K562 (cell line): Measurements from ENCODE around the gene C21orf58. TPM values are rescaled to one million over a fixed set of nuclear protein-coding genes. Genes with fewer than 3 reads are reported as not detected.

Experiments
- GATAD2A ChIP-seq: fragments of 450-650 bp; IDR thresholded peaks from 2 replicates; pipeline ENCODE4 v1.6.1; 2017
- GTF2A2 ChIP-seq: IDR thresholded peaks from 2 replicates; pipeline ENCODE4 v1.6.1; 2016; ENCODE audit warnings: mild to moderate bottlenecking, missing genetic modification characterization, missing compliant biosample characterization
- GTF2B ChIP-seq: IDR thresholded peaks from 2 replicates; pipeline ENCODE4 v1.6.1; 2011; ENCODE audit not compliant: insufficient read length; ENCODE audit errors: extremely low read depth
- HDAC2 ChIP-seq: fragments of 450-650 bp; IDR thresholded peaks from 2 replicates; pipeline ENCODE4 v1.6.1; 2016; ENCODE audit warnings: mild to moderate bottlenecking
- KAT7 ChIP-seq: sonication (generic); formaldehyde crosslinking; IDR thresholded peaks from 2 replicates; pipeline ENCODE4 v1.8.0; 2022; ENCODE audit warnings: missing genetic modification reagents, mild to moderate bottlenecking, borderline replicate concordance
- MITF ChIP-seq: IDR thresholded peaks from 2 replicates; pipeline ENCODE4 v1.6.1; 2014; ENCODE audit warnings: antibody characterized with exemption
- PHB2 ChIP-seq: fragments of 450-650 bp; IDR thresholded peaks from 2 replicates; pipeline ENCODE4 v1.6.1; 2017; ENCODE audit warnings: low read depth
- PHF21A ChIP-seq: fragments of 450-650 bp; IDR thresholded peaks from 2 replicates; pipeline ENCODE4 v1.6.1; 2017; ENCODE audit warnings: low read depth, borderline replicate concordance
- SLC30A9 ChIP-seq: fragments of 250-450 bp; sonication (Bioruptor Pico); IDR thresholded peaks from 2 replicates; pipeline ENCODE4 v1.8.0; 2022; ENCODE audit warnings: mild to moderate bottlenecking, moderate library complexity
- SMARCE1 ChIP-seq: fragments of 450-650 bp; IDR thresholded peaks from 2 replicates; pipeline ENCODE4 v1.7.1; 2016; ENCODE audit warnings: mild to moderate bottlenecking
- SRSF1 ChIP-seq: fragments of 200-400 bp; formaldehyde crosslinking; IDR thresholded peaks from 2 replicates; pipeline ENCODE4 v1.6.1; 2017; ENCODE audit warnings: mild to moderate bottlenecking, low read depth, low read length, moderate library complexity
- STAT5B ChIP-seq: fragments of 250-450 bp; sonication (Bioruptor Pico); IDR thresholded peaks from 2 replicates; pipeline ENCODE4 v1.8.0; 2021; ENCODE audit warnings: mild to moderate bottlenecking, inconsistent platforms
- TAF9B ChIP-seq: fragments of 450-650 bp; IDR thresholded peaks from 2 replicates; pipeline ENCODE4 v1.6.1; 2018; ENCODE audit warnings: mild to moderate bottlenecking; ENCODE audit not compliant: partially characterized antibody
- YY1 ChIP-seq, 3 experiments: IDR thresholded peaks; 2 replicates each; pipeline ENCODE4 v1.6.1; 2011; ENCODE audit warnings: low read length in 2 of 3, mild to moderate bottlenecking in 2 of 3, moderate library complexity in 2 of 3, borderline replicate concordance in 1 of 3, control low read depth in 1 of 3, low read depth in 1 of 3; ENCODE audit not compliant: insufficient read depth in 3 of 3, insufficient replicate concordance in 2 of 3, control insufficient read depth in 1 of 3, insufficient read length in 1 of 3; ENCODE audit errors: extremely low read depth in 1 of 3
- ZBTB40 ChIP-seq, 2 experiments: fragments of 450-650 bp in 1 of 2; sonication (generic) in 1 of 2; formaldehyde crosslinking in 1 of 2; IDR thresholded peaks; 2 replicates each; pipeline versions ENCODE4 v1.7.1 to v1.9.0; 2016 to 2022; ENCODE audit warnings: inconsistent platforms in 1 of 2, mild to moderate bottlenecking in 1 of 2, missing genetic modification reagents in 1 of 2
- ZNF354B ChIP-seq: fragments of 250-450 bp; sonication (Bioruptor Pico); IDR thresholded peaks from 2 replicates; pipeline ENCODE4 v1.4.0; 2020
- polyA plus RNA-seq, 8 experiments: library from polyadenylated mRNA; depleted of rRNA in 4 of 8; stranded (reverse) in 5 of 8; unstranded in 3 of 8; fragments of >200 nt; fragmentation: Nextera tagmentation in 2 of 8; fragmentation: Illumina TruSeq in 1 of 8; extraction: Ambion mirVana in 2 of 8; extraction: Trizol in 1 of 8; gene quantifications; 2 replicates each; pipeline versions ENCODE4 v1.2.1 to v1.2.3, GENCODE V29; 2011 to 2014; ENCODE audit warnings: inconsistent platforms in 1 of 8, missing spikeins in 1 of 8
- total RNA-seq, 7 experiments: library from RNA; depleted of rRNA in 6 of 7; stranded (reverse); fragments of >200 nt in 6 of 7; fragmentation: Illumina TruSeq in 2 of 7; extraction: Trizol in 2 of 7; gene quantifications; 2 replicates each; pipeline versions ENCODE4 v1.2.1 to v1.2.3, GENCODE V29; 2011 to 2021; ENCODE audit warnings: low replicate concordance in 1 of 7

C21orf58 gene
- total and polyA plus RNA-seq, 9 of the 15 experiments (the other 6 are each of a cell fraction or from before 2014, with no cell fraction given) = 1.2 to 30.5 (median 12.4) TPM

- TF ChIP-seq ZBTB40 (IDR thresholded peaks at IDR 0.05) (no peak), ZBTB40 (CRISPR knock-in tag; IDR thresholded peaks at IDR 0.05) (no peak), TAF9B (no peak), YY1 (IDR thresholded peaks at IDR 0.05; ENCODE audit: borderline replicate concordance in 1 of 3, control insufficient read depth in 1 of 3, extremely low read depth in 1 of 3, insufficient read depth in 3 of 3, insufficient read length in 1 of 3, insufficient replicate concordance in 2 of 3, low read depth in 1 of 3, low read length in 2 of 3) (peak in 2 of 3 experiments; percentile 57 to 60), GTF2A2 (no peak), MITF (0 out of 2 replicates have a peak, but pooled peaks have one; percentile 27), GTF2B (no peak), HDAC2 (no peak), PHF21A (0 out of 2 replicates have a peak, but pooled peaks have one; percentile 21), SLC30A9 (no peak), SMARCE1 (peak; percentile 64; the same call in 1 of the 2 replicates), KAT7 (CRISPR knock-in tag) (peak; percentile 93; the same call in 1 of the 2 replicates), GATAD2A (no peak), STAT5B (CRISPR knock-in tag) (no peak), SRSF1 (no peak), PHB2 (no peak), ZNF354B (CRISPR knock-in tag) (no peak)
Observed at GRCh38 chr21:46325073-46325912, 1.6 kb upstream of the C21orf58 start (continued).
